ENCODE measurements around the gene KCNQ1. TPM values are rescaled to one million over a fixed set of nuclear protein-coding genes. Genes with fewer than 3 reads are reported as not detected.

Gene KCNQ1
- polyA plus RNA-seq, 4 donors = 18.4 to 54.4 (median 21.3) TPM

DNA sequence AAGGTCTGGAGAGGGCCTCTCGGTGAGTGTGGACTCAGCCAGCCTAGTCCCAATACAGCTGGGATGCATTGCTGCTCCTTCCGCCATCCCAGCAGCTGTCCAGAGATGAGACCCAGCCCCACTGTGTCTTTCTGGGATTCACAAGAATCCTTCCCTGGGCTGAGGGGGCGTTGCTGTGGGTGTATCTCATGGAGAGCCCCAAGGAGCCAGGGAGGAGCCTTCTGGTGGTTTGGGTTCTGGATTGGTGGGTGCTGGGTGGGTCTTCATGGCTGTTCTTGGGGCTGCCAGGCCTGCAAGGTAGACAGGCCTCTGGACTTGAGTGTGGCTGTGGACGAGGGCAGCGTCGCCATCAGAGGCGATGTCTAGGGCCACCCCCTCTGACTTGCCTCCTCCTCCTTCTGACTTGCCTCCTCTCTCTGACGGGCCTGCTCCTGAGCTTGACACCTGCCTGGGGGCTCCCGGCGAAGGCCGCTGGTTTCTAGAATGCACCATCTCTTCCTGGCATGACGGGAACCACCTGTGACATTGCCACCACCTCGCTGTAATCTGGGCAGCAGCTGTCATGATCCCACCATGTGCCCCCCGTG, 17.2 kb downstream of the KCNQ1 start:
- Histone ChIP-seq H3K36me3 (ENCODE audit: control insufficient read depth in 3 of 3, insufficient read depth in 2 of 3, low read depth in 1 of 3, low read length in 3 of 3) (peaks cover 0 to 2% (median 0%) of the 10 kb centered on the region in 3 donors), H3K4me1 (ENCODE audit: control insufficient read depth in 3 of 3, insufficient read depth in 2 of 3, low read depth in 1 of 3, low read length in 2 of 3) (peaks cover 11 to 55% (median 17%) of the 10 kb centered on the region in 3 donors), H3K4me3 (ENCODE audit: low read depth in 1 of 3, low read length in 3 of 3) (no peak overlapping the region), H3K27me3 (ENCODE audit: control insufficient read depth in 3 of 3, insufficient read depth in 3 of 3, low read length in 3 of 3) (no peaks in the 10 kb centered on the region), H3K9me3 (ENCODE audit: control insufficient read depth in 2 of 2, insufficient read depth in 1 of 2, low read depth in 1 of 2, low read length in 1 of 2) (no peaks in the 10 kb centered on the region), H3K27ac (ENCODE audit: low read depth in 1 of 3, low read length in 2 of 3) (peak overlapping the region in 1 of 3 donors; percentile 82)
- FAIRE-seq (no peak), DNase-seq (no peak)
- 76 to 86% (median 80%) methylated on average over 11 to 14 of the region's 14 CpGs for WGBS, 3 donors

DNA sequence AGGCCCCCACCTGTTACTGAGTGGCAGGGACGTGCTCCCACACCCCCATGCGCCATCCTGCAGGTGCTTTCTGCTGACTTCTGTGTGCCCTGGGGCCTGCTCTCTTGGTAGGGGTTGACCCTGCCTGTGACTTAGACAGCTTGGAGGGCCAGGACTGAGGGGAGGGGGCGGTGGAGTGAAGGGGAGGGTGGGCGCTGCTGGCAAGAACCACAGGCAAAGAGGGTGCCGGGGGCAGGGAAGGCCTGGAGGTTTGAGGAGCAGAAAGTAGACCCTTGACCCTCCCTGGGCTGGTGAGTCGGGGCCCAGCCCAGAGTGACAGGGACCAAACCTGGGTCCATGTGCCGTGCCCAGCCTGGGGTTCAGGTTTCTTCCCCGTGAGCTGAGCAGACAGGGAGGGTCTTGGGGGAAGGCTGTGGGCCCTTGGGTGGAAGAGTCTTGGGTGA, 17.8 kb downstream of the KCNQ1 start:
- Histone ChIP-seq H3K4me3 (ENCODE audit: low read depth in 1 of 3, low read length in 3 of 3) (no peak overlapping the region), H3K27me3 (ENCODE audit: control insufficient read depth in 3 of 3, insufficient read depth in 3 of 3, low read length in 3 of 3) (no peaks in the 10 kb centered on the region), H3K4me1 (ENCODE audit: control insufficient read depth in 3 of 3, insufficient read depth in 2 of 3, low read depth in 1 of 3, low read length in 2 of 3) (peaks cover 11 to 55% (median 17%) of the 10 kb centered on the region in 3 donors), H3K9me3 (ENCODE audit: control insufficient read depth in 2 of 2, insufficient read depth in 1 of 2, low read depth in 1 of 2, low read length in 1 of 2) (no peaks in the 10 kb centered on the region), H3K27ac (ENCODE audit: low read depth in 1 of 3, low read length in 2 of 3) (peak overlapping the region; percentile 45 to 82 (median 74)), H3K36me3 (ENCODE audit: control insufficient read depth in 3 of 3, insufficient read depth in 2 of 3, low read depth in 1 of 3, low read length in 3 of 3) (peaks cover 0 to 2% (median 0%) of the 10 kb centered on the region in 3 donors)
- whole genome bisulfite sequencing, 3 donors = 26 to 68% (median 47%) methylated on average over 8 of the region's 8 CpGs
- FAIRE-seq (no peak), DNase-seq (peak; percentile 37 to 60)

DNA sequence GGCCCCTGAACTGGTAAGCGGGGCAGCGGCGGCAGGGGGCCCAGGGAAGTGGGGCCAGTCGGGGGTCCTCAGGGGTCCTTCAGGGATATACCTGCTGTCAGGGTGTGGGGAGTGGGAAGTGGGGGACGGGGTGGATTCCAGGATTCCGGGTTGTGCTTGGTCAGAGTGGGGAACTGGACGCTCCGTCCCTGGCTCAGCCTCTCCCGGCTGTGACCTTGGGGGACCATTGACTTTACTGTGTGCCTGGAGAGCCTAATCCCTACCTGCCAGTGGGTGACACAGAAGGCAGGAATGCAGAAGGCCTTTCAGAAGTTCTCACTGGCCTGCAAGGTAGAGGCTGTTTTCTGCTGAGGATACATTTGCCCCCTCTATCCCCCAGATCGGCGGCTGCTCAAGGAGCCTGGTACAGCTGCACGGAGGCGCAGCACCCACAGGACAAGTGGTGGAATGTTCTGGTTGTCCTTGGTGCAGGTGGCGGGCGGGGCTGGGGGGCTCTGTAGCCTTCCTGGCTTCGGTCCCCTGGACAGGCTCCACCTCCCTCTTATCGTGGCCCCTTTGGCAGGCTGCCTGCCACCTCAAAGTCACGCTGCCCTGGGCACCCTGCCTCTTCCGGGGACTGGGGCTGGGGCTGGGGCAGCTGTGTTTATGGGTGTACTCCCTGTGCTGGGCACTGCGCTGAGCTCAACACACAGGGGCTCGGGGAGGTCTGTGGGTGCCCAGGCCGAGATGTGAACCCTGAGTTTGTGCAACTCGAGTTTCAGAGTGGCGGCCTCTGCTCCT, 18.4 kb downstream of the KCNQ1 start:
- H3K4me1 ChIP-seq (ENCODE audit: control insufficient read depth in 3 of 3, insufficient read depth in 2 of 3, low read depth in 1 of 3, low read length in 2 of 3) = peaks cover 15 to 55% (median 17%) of the 10 kb centered on the region in 3 donors
- peaks cover 0 to 2% (median 0%) of the 10 kb centered on the region in 3 donors for H3K36me3 ChIP-seq (ENCODE audit: control insufficient read depth in 3 of 3, insufficient read depth in 2 of 3, low read depth in 1 of 3, low read length in 3 of 3)
- no peak overlapping the region for H3K4me3 ChIP-seq (ENCODE audit: low read depth in 1 of 3, low read length in 3 of 3)
- 17 to 60% (median 38%) methylated on average over 21 to 24 of the region's 24 CpGs for WGBS, 3 donors
- no peaks in the 10 kb centered on the region for H3K27me3 ChIP-seq (ENCODE audit: control insufficient read depth in 3 of 3, insufficient read depth in 3 of 3, low read length in 3 of 3)
- H3K9me3 ChIP-seq (ENCODE audit: control insufficient read depth in 2 of 2, insufficient read depth in 1 of 2, low read depth in 1 of 2, low read length in 1 of 2) = no peaks in the 10 kb centered on the region
- peak overlapping the region; percentile 45 to 82 (median 74) for H3K27ac ChIP-seq (ENCODE audit: low read depth in 1 of 3, low read length in 2 of 3)
- DNase-seq = peak; percentile 70 to 93
- no peak for FAIRE-seq

DNA sequence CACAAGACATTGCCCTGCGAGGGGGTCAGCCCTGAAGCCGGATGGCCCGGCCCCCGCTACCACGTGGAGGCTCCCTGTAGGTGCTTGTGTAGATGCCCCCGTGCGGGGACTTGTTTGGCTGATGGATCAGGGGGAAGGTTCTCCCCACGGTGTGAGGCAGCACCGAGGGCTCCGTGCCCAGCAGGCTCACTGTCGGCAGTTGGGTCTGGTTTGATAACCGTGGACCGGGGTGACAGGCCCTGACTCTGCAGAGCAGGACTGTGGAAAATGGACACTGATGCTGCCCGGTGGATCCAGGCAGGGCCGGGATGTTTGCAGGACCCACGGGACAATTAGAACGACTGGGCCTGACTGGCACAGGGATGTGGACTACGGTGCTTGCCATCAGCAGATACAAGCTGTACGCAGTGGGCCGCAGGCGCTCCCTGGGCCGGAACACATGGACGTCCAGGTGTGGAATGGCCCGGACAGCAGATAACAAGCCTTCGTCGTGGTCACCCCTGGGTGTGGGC, 19.0 kb downstream of the KCNQ1 start:
- WGBS, 3 donors = 30 to 61% (median 40%) methylated on average over 26 of the region's 26 CpGs
- DNase-seq = no peak
- no peak for FAIRE-seq
- peaks cover 0 to 7% (median 0%) of the 10 kb centered on the region in 3 donors for H3K36me3 ChIP-seq (ENCODE audit: control insufficient read depth in 3 of 3, insufficient read depth in 2 of 3, low read depth in 1 of 3, low read length in 3 of 3)
- H3K27me3 ChIP-seq (ENCODE audit: control insufficient read depth in 3 of 3, insufficient read depth in 3 of 3, low read length in 3 of 3) = no peaks in the 10 kb centered on the region
- peaks cover 15 to 54% (median 17%) of the 10 kb centered on the region in 3 donors for H3K4me1 ChIP-seq (ENCODE audit: control insufficient read depth in 3 of 3, insufficient read depth in 2 of 3, low read depth in 1 of 3, low read length in 2 of 3)
- H3K4me3 ChIP-seq (ENCODE audit: low read depth in 1 of 3, low read length in 3 of 3) = no peak overlapping the region
- H3K27ac ChIP-seq (ENCODE audit: low read depth in 1 of 3, low read length in 2 of 3) = peak overlapping the region in 2 of 3 donors; percentile 1 to 24
- no peaks in the 10 kb centered on the region for H3K9me3 ChIP-seq (ENCODE audit: control insufficient read depth in 2 of 2, insufficient read depth in 1 of 2, low read depth in 1 of 2, low read length in 1 of 2)

DNA sequence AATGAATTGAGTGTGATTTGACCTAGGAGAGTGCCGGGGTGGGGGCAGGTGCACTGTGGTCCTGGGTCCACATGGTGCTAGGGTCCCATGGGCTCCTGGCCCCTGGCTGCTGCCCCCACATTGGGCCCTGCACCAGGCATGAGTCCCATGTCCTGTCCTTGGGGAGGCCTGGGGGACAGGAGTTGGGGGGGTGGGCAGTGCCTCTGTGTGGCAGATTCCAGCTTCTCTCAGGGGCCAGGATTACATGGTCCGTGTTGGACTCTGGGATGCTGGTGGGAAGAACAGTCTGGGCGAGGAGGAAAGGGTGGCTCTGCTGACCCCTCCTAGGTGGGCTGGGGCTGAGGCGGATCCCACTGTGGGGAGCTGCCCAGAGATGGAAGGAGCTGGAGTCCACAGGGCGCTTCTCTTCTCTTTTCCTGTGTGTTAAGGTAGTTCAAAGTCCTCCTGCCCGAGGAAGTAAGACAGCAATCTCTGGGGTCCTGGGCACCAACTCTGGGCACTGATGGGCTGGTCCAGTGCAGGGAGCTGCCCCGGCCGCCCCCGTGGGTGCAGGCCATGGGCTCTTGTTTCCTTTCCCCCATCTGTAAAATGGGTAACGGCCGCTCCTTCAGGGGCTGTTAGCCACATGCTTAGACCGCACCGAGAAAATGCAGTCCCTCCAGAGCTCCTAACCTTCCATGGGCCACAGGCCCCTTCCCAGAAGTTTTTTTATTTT, 19.8 kb downstream of the KCNQ1 start:
- peaks cover 15 to 47% (median 17%) of the 10 kb centered on the region in 3 donors for H3K4me1 ChIP-seq (ENCODE audit: control insufficient read depth in 3 of 3, insufficient read depth in 2 of 3, low read depth in 1 of 3, low read length in 2 of 3)
- FAIRE-seq (no peak), DNase-seq (peak in 1 of 2 donors; percentile 70)
- peaks cover 0 to 7% (median 0%) of the 10 kb centered on the region in 3 donors for H3K36me3 ChIP-seq (ENCODE audit: control insufficient read depth in 3 of 3, insufficient read depth in 2 of 3, low read depth in 1 of 3, low read length in 3 of 3)
- WGBS, 3 donors = 30 to 72% (median 53%) methylated on average over 10 to 13 of the region's 13 CpGs
- H3K4me3 ChIP-seq (ENCODE audit: low read depth in 1 of 3, low read length in 3 of 3) = no peak overlapping the region
- no peaks in the 10 kb centered on the region for H3K27me3 ChIP-seq (ENCODE audit: control insufficient read depth in 3 of 3, insufficient read depth in 3 of 3, low read length in 3 of 3)
- no peaks in the 10 kb centered on the region for H3K9me3 ChIP-seq (ENCODE audit: control insufficient read depth in 2 of 2, insufficient read depth in 1 of 2, low read depth in 1 of 2, low read length in 1 of 2)
- no peak overlapping the region for H3K27ac ChIP-seq (ENCODE audit: low read depth in 1 of 3, low read length in 2 of 3)

DNA sequence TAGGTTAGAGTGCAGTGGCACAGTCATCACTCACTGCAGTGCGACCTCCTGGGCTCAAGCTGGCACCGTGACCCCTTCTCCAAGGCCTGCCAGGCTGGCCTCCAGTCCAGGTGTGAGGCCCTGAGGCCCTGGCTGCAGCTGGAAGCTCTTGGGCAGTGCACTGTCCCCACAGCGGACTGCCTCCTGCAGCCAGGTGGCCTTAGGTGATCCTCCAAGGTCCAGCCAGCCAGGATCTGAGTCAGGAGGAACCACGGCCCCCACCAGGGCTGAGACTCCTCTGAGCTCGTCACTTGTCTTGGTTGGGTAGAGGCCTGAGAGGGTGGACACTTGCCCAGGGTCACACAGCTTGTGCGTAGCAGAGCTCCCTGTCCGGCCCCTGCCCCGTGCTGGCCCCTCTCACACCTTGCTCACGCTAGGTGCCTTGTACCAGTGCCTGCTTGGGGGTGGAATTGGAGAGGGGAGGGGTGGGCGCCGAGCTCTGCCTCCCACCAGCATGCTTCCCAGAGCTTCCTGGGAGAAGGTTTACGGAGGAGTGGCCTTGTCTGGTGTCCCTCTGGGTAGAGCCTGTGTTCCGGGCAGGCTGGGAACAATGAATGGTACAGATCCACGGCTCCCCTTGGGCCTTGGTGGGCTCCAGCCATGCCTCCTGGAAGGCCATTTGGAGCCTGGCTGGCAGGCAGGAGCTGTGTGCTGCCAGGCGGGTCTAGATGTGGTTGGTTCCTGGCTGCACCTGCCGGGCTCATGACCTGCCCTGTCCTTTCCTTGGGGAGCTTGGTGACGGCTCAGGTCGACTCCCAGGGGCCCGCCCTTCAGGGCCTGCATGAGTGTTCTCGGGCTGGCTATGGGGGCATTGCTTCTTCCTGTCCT, 20.6 kb downstream of the KCNQ1 start:
- peaks cover 0 to 7% (median 0%) of the 10 kb centered on the region in 3 donors for H3K36me3 ChIP-seq (ENCODE audit: control insufficient read depth in 3 of 3, insufficient read depth in 2 of 3, low read depth in 1 of 3, low read length in 3 of 3)
- H3K9me3 ChIP-seq (ENCODE audit: control insufficient read depth in 2 of 2, insufficient read depth in 1 of 2, low read depth in 1 of 2, low read length in 1 of 2) = no peaks in the 10 kb centered on the region
- peak in 1 of 2 donors; percentile 69 for DNase-seq
- H3K4me1 ChIP-seq (ENCODE audit: control insufficient read depth in 3 of 3, insufficient read depth in 2 of 3, low read depth in 1 of 3, low read length in 2 of 3) = peaks cover 10 to 39% (median 17%) of the 10 kb centered on the region in 3 donors
- H3K27ac ChIP-seq (ENCODE audit: low read depth in 1 of 3, low read length in 2 of 3) = no peak overlapping the region
- no peaks in the 10 kb centered on the region for H3K27me3 ChIP-seq (ENCODE audit: control insufficient read depth in 3 of 3, insufficient read depth in 3 of 3, low read length in 3 of 3)
- H3K4me3 ChIP-seq (ENCODE audit: low read depth in 1 of 3, low read length in 3 of 3) = no peak overlapping the region
- no peak for FAIRE-seq
- WGBS, 3 donors = 42 to 74% (median 50%) methylated on average over 17 to 20 of the region's 20 CpGs

DNA sequence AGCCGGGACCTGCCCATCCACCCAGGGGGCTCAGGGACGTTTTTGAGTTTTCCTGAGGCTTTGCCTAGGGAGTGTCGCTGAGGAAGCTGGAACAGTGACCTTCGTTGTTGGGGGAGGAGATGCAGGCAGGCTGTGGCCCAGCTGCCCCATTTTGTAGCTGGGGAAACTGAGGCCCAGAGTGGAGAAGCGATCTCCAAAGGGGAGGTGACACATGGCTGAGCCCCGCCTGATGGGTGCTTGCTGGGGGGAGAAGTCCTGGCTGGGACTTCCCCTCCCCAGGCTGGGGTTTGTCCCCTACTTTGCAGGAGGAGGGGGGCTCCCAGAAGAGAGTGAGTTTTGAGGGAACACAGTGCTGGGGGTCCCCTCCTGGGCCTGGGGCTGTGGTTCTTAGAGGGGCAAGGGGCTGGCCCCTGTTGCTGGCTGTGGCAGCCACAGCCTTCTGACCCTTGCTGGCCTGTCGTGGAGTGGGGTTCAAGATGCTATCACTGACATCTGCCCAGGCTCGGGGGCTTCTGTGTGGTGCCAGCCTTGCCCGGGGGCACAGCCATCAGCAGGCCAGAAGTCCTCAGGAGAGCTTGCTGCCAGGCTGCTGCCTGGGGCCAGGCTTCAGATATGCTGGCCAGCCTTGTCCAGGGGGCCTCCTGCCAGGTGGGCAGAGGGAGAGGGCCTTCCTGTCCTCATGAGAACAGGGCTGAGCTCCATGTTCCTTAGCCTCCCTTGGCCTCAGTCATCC, 21.4 kb downstream of the KCNQ1 start:
- 39 to 68% (median 57%) methylated on average over 9 of the region's 9 CpGs for WGBS, 3 donors

More for the DNA sequence above, 21.4 kb downstream of the KCNQ1 start:
- H3K4me1 ChIP-seq (ENCODE audit: control insufficient read depth in 3 of 3, insufficient read depth in 2 of 3, low read depth in 1 of 3, low read length in 2 of 3) = peaks cover 5 to 31% (median 17%) of the 10 kb centered on the region in 3 donors
- H3K27me3 ChIP-seq (ENCODE audit: control insufficient read depth in 3 of 3, insufficient read depth in 3 of 3, low read length in 3 of 3) = no peaks in the 10 kb centered on the region
- no peak for DNase-seq
- no peak overlapping the region for H3K27ac ChIP-seq (ENCODE audit: low read depth in 1 of 3, low read length in 2 of 3)
- peaks cover 0 to 7% (median 0%) of the 10 kb centered on the region in 3 donors for H3K36me3 ChIP-seq (ENCODE audit: control insufficient read depth in 3 of 3, insufficient read depth in 2 of 3, low read depth in 1 of 3, low read length in 3 of 3)
- no peaks in the 10 kb centered on the region for H3K9me3 ChIP-seq (ENCODE audit: control insufficient read depth in 2 of 2, insufficient read depth in 1 of 2, low read depth in 1 of 2, low read length in 1 of 2)
- no peak overlapping the region for H3K4me3 ChIP-seq (ENCODE audit: low read depth in 1 of 3, low read length in 3 of 3)
- FAIRE-seq = no peak

All from small intestine (tissue), 7 donors.